GM12801 (cell line): ENCODE results near the gene ADCK2.

ENCODE experiments used
- TF ChIP-seq, protein P1 (sequence below): IDR thresholded peaks from one replicate; pipeline ENCODE4 v1.5.1; 2011; ENCODE audit warnings: control low read depth; ENCODE audit not compliant: insufficient read length; ENCODE audit errors: extremely low read depth

Gene ADCK2

DNA sequence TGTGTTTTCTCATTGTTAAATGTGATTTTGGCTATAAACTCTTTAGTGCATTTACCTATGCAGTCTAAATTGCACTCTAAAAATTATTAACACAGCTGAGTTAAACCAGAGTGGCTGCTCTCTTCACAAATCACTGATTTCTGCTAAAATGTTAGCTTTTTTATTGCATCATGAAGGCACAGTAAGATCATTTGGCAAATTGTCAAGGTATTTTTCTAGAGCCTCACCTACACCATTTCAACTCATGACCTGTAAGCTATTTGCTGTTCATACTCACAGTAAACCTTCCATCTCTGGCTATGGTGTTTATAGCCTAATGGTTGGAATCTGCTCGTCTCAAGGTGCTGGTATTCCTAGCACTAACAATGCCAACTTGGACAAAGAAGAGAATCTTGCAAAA is 49.5 kb downstream of the ADCK2 start:
- TF ChIP-seq, protein P1, sequence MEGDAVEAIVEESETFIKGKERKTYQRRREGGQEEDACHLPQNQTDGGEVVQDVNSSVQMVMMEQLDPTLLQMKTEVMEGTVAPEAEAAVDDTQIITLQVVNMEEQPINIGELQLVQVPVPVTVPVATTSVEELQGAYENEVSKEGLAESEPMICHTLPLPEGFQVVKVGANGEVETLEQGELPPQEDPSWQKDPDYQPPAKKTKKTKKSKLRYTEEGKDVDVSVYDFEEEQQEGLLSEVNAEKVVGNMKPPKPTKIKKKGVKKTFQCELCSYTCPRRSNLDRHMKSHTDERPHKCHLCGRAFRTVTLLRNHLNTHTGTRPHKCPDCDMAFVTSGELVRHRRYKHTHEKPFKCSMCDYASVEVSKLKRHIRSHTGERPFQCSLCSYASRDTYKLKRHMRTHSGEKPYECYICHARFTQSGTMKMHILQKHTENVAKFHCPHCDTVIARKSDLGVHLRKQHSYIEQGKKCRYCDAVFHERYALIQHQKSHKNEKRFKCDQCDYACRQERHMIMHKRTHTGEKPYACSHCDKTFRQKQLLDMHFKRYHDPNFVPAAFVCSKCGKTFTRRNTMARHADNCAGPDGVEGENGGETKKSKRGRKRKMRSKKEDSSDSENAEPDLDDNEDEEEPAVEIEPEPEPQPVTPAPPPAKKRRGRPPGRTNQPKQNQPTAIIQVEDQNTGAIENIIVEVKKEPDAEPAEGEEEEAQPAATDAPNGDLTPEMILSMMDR = no peak

- TF ChIP-seq, protein P1 = no peak
These were observed 50.3 kb downstream of the ADCK2 start for GRCh38 chr7:140723006-140723405.

DNA sequence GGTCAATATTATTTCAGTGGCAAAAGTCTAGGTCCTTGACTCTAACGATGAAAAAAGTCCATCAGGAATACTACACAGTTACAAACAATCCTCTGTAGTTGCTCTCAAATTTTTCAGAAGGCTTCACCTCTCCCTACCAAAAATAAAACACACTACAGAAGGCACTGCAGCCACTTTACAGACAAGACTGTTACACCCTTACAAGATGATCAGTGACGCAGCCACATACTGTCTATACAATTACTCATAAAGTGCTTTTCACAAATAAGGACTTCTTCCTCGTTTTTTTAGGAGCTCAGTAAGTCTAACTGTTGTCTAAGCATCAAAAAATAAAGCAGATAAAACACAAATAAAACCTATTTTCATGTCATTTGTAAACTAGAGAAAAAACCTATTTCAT is 50.8 kb downstream of the ADCK2 start:
- TF ChIP-seq, protein P1 = no peak

GRCh38 chr7:140724706-140725105 is 52.0 kb downstream of the ADCK2 start:
- TF ChIP-seq, protein P1 = no peak

DNA sequence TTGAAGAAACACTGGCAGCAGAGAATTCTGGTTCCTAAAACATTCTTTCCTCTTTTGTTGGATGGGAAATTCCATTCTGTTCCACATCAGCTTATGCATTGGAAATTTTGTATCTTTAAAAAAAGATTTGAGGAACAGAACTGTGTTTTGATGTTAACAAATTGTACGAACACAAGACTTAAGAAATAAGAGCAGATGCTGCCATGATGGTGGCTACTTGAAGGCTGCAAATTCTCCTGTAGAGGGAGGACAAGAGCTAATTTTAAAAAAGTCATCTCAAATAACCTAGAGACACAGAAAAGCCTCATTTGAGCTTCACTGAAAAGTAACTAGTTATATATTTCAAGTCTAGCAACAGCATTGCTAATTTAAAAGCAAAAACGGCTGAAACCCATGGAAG is 53.5 kb downstream of the ADCK2 start:
- TF ChIP-seq, protein P1 = no peak

- TF ChIP-seq, protein P1 = no peak
These were observed 59.7 kb downstream of the ADCK2 start for GRCh38 chr7:140732416-140732815.

- TF ChIP-seq, protein P1 = no peak
These were observed 61.4 kb downstream of the ADCK2 start for GRCh38 chr7:140734096-140734495.

- TF ChIP-seq, protein P1 = no peak
These were observed 62.0 kb downstream of the ADCK2 start for GRCh38 chr7:140734729-140735128.
